Measurements from ENCODE around the gene CTNNA3. TPM values are rescaled to one million over a fixed set of nuclear protein-coding genes. Genes with fewer than 3 reads are reported as not detected.

The CTNNA3 gene
- total RNA-seq, 1 experiment from 2014 or later: not detected

DNA sequence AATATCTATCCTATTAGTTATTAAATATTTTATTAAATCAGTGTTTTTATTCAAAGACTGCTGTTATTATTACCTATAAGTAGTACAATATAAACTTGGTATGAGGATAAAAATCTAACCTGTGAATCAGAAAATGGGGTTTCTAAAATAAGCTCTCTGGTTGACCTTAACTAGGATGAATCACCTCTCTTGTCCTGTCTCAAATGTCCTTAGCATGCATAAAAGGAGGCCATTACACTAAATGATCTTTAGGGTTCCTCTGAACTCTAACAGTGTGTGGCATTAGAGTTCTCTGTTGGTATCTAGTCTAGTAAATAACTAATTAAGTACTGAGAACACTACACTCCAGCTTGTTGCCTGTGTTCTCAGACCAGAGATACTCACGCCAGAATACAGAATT is 913.2 kb downstream of the CTNNA3 start:
- H3K4me3 Mint-ChIP-seq (ENCODE audit: low read depth, unreplicated experiment): no peak overlapping the region
- H3K36me3 Mint-ChIP-seq (ENCODE audit: insufficient read depth, unreplicated experiment): no peaks in the 10 kb centered on the region
- no peaks in the 10 kb centered on the region for H3K9me3 Mint-ChIP-seq (ENCODE audit: low read depth, unreplicated experiment)
- CTCF ChIA-PET: interaction anchor here (0.6 kb wide), 1 partner anchor 143 kb away, joined by 3 read pairs; the partner anchor contains the start of gene LRRTM3
- TF ChIP-seq, protein P1, sequence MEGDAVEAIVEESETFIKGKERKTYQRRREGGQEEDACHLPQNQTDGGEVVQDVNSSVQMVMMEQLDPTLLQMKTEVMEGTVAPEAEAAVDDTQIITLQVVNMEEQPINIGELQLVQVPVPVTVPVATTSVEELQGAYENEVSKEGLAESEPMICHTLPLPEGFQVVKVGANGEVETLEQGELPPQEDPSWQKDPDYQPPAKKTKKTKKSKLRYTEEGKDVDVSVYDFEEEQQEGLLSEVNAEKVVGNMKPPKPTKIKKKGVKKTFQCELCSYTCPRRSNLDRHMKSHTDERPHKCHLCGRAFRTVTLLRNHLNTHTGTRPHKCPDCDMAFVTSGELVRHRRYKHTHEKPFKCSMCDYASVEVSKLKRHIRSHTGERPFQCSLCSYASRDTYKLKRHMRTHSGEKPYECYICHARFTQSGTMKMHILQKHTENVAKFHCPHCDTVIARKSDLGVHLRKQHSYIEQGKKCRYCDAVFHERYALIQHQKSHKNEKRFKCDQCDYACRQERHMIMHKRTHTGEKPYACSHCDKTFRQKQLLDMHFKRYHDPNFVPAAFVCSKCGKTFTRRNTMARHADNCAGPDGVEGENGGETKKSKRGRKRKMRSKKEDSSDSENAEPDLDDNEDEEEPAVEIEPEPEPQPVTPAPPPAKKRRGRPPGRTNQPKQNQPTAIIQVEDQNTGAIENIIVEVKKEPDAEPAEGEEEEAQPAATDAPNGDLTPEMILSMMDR (IDR thresholded peaks at IDR 0.05; ENCODE audit: unreplicated experiment): no peak
- no peaks in the 10 kb centered on the region for H3K27me3 Mint-ChIP-seq (ENCODE audit: unreplicated experiment)
- H3K27ac Mint-ChIP-seq (ENCODE audit: unreplicated experiment): no peak overlapping the region
- no peak for DNase-seq
- BruUV-seq (replicated peaks): no TSS peak
- H3K4me1 Mint-ChIP-seq (ENCODE audit: low read depth, unreplicated experiment): peaks cover 15% of the 10 kb centered on the region
- intact Hi-C loops (cut with micrococcal nuclease; ENCODE audit: unreplicated experiment): no loop called here

DNA sequence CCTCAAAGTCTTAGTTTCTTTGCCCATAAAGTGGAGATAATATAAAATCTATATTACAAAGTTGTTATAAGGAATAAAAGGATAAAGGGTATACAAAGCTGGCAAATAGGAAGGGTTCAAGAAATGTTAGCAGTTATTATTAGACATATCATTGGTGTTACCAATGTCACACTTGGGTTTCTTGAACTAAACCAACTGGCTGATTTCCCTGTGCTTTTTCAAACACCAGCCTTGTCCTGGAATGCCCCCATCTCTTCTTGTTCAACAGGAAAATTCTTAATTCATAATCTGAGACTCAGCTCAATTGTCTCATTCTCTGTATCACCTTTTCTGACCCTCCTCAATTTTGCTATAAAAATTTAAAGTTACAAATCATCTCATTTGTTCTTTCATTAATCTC is 913.9 kb downstream of the CTNNA3 start:
- no peak overlapping the region for H3K4me3 Mint-ChIP-seq (ENCODE audit: low read depth, unreplicated experiment)
- BruUV-seq (replicated peaks): no TSS peak
- TF ChIP-seq, protein P1 (IDR thresholded peaks at IDR 0.05; ENCODE audit: unreplicated experiment): no peak
- intact Hi-C loops (cut with micrococcal nuclease; ENCODE audit: unreplicated experiment): no loop called here
- no peaks in the 10 kb centered on the region for H3K27me3 Mint-ChIP-seq (ENCODE audit: unreplicated experiment)
- no peaks in the 10 kb centered on the region for H3K9me3 Mint-ChIP-seq (ENCODE audit: low read depth, unreplicated experiment)
- H3K27ac Mint-ChIP-seq (ENCODE audit: unreplicated experiment): no peak overlapping the region
- DNase-seq: no peak
- CTCF ChIA-PET: no interaction called here
- no peaks in the 10 kb centered on the region for H3K36me3 Mint-ChIP-seq (ENCODE audit: insufficient read depth, unreplicated experiment)
- peaks cover 15% of the 10 kb centered on the region for H3K4me1 Mint-ChIP-seq (ENCODE audit: low read depth, unreplicated experiment)

DNA sequence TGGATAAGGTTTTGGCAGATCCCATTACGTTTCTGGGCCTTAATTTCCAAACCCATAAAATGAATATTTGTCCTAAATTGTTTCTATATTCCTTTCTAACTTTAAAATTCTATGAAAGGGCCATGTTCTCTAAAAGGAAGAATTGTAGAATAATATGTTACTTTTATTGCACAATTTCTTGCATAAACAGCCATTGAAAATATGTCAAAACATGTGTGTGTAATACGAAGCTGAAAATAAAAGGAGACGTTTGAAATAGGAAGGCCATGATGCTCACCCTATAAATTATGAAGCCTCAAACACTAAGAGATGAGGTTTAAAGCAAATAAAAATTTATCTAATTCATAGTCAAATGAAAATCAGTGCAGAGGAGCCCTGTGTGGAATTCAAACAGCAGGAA is 915.2 kb downstream of the CTNNA3 start:
- Mint-ChIP-seq H3K4me3 (ENCODE audit: low read depth, unreplicated experiment) (no peak overlapping the region), H3K36me3 (ENCODE audit: insufficient read depth, unreplicated experiment) (no peaks in the 10 kb centered on the region), H3K27ac (ENCODE audit: unreplicated experiment) (no peak overlapping the region), H3K4me1 (ENCODE audit: low read depth, unreplicated experiment) (peaks cover 10% of the 10 kb centered on the region), H3K9me3 (ENCODE audit: low read depth, unreplicated experiment) (no peaks in the 10 kb centered on the region), H3K27me3 (ENCODE audit: unreplicated experiment) (no peaks in the 10 kb centered on the region)
- BruUV-seq (replicated peaks): no TSS peak
- TF ChIP-seq, protein P1 (IDR thresholded peaks at IDR 0.05; ENCODE audit: unreplicated experiment): no peak
- intact Hi-C loops (cut with micrococcal nuclease; ENCODE audit: unreplicated experiment): no loop called here
- no peak for DNase-seq
- CTCF ChIA-PET: no interaction called here

DNA sequence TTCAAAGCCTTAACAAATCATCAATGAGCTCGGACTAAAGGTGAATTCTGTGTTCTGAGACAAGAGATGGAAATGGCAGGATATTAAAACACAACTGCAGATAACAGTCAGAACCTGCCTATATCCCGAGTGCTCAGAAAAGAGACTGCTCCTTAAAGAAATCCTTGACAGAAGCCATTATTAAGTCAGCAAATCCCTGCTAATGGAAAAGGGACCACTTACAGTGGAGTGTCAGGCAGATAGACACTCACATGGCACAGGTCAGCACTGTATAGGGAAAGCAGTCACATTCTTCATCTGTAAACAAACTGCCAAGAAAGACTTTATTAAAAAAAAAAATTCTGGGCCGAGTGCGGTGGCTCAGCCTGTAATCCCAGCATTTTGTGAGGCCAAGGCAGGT is 917.6 kb downstream of the CTNNA3 start:
- H3K36me3 Mint-ChIP-seq (ENCODE audit: insufficient read depth, unreplicated experiment): no peaks in the 10 kb centered on the region
- TF ChIP-seq, protein P1 (IDR thresholded peaks at IDR 0.05; ENCODE audit: unreplicated experiment): no peak
- H3K9me3 Mint-ChIP-seq (ENCODE audit: low read depth, unreplicated experiment): no peaks in the 10 kb centered on the region
- BruUV-seq (replicated peaks): no TSS peak
- peaks cover 8% of the 10 kb centered on the region for H3K4me1 Mint-ChIP-seq (ENCODE audit: low read depth, unreplicated experiment)
- intact Hi-C loops (cut with micrococcal nuclease; ENCODE audit: unreplicated experiment): no loop called here
- H3K4me3 Mint-ChIP-seq (ENCODE audit: low read depth, unreplicated experiment): no peak overlapping the region
- H3K27me3 Mint-ChIP-seq (ENCODE audit: unreplicated experiment): no peaks in the 10 kb centered on the region
- no peak overlapping the region for H3K27ac Mint-ChIP-seq (ENCODE audit: unreplicated experiment)
- DNase-seq: no peak
- CTCF ChIA-PET: interaction anchor here (1.3 kb wide), 1 partner anchor 12 kb away, joined by 4 read pairs; no protein-coding TSS in a partner anchor
